HG02938 (cell line): ENCODE data around the gene NAALADL2.
"Not testable (repeated sequence)": the region's sequence is repeated elsewhere in the genome, so short reads cannot be mapped to it uniquely, and the experiment has no call there.

Source experiments
- ATAC-seq: cut with Tn5 transposase; IDR thresholded peaks from one replicate; pipeline ENCODE4 v1.9.1; 2021; ENCODE audit warnings: mild to moderate bottlenecking, moderate library complexity; ENCODE audit not compliant: unreplicated experiment

The NAALADL2 gene

GRCh38 chr3:175066617-175067415, 207.7 kb downstream of the NAALADL2 start:
- no peak for ATAC-seq

GRCh38 chr3:175068587-175068986, 209.5 kb downstream of the NAALADL2 start:
- ATAC-seq: no peak

GRCh38 chr3:175070946-175071345, 211.8 kb downstream of the NAALADL2 start:
- ATAC-seq: no peak

GRCh38 chr3:175073219-175073905, 214.2 kb downstream of the NAALADL2 start:
- ATAC-seq: no peak

- no peak for ATAC-seq
Observed at GRCh38 chr3:175075269-175075668, 216.1 kb downstream of the NAALADL2 start.

GRCh38 chr3:175077216-175077615, 218.1 kb downstream of the NAALADL2 start:
- ATAC-seq: no peak

- ATAC-seq: no peak
Observed at GRCh38 chr3:175082631-175083030, 223.5 kb downstream of the NAALADL2 start.

GRCh38 chr3:175087128-175087527, 228.0 kb downstream of the NAALADL2 start:
- ATAC-seq: not testable (repeated sequence)

- no peak for ATAC-seq
Observed at GRCh38 chr3:175088766-175089380, 229.7 kb downstream of the NAALADL2 start.

GRCh38 chr3:175091426-175092114, 232.4 kb downstream of the NAALADL2 start:
- ATAC-seq: no peak

GRCh38 chr3:175093748-175094147, 234.6 kb downstream of the NAALADL2 start:
- ATAC-seq: no peak

GRCh38 chr3:175094344-175094743, 235.2 kb downstream of the NAALADL2 start:
- no peak for ATAC-seq

GRCh38 chr3:175098644-175099043, 239.5 kb downstream of the NAALADL2 start:
- no peak for ATAC-seq

- ATAC-seq: no peak
Observed at GRCh38 chr3:175102161-175102560, 243.0 kb downstream of the NAALADL2 start.

GRCh38 chr3:175103298-175103697, 244.2 kb downstream of the NAALADL2 start:
- no peak for ATAC-seq

- no peak for ATAC-seq
Observed at GRCh38 chr3:175105066-175105465, 245.9 kb downstream of the NAALADL2 start.

GRCh38 chr3:175107231-175107630, 248.1 kb downstream of the NAALADL2 start:
- no peak for ATAC-seq

- no peak for ATAC-seq
Observed at GRCh38 chr3:175107995-175108394, 248.9 kb downstream of the NAALADL2 start.

- ATAC-seq: no peak
Observed at GRCh38 chr3:175108613-175109151, 249.5 kb downstream of the NAALADL2 start.

- no peak for ATAC-seq
Observed at GRCh38 chr3:175111036-175111435, 251.9 kb downstream of the NAALADL2 start.

GRCh38 chr3:175118382-175118941, 259.3 kb downstream of the NAALADL2 start:
- no peak for ATAC-seq
